Cardiac fibroblast (primary cell): ENCODE data around the gene CDK11A.

Source experiments
- DNase-seq, 2 donors: peaks; one replicate each; pipeline versions ENCODE4 v3.0.0 to v3.0.0-alpha.2; 2010; ENCODE audit warnings: low read depth in 2 of 2
- H3K4me3 ChIP-seq, 2 donors: replicated peaks in 1 of 2; 1 replicate in 1 of 2; 2 replicates in 1 of 2; pipeline ENCODE4 v1.5.1; 2011; ENCODE audit warnings: low read depth in 2 of 2, low read length in 2 of 2, mild to moderate bottlenecking in 2 of 2, moderate library complexity in 1 of 2
- CTCF ChIP-seq: IDR thresholded peaks from one replicate; pipeline ENCODE4 v1.5.1; 2011; ENCODE audit warnings: low read depth, mild to moderate bottlenecking, low read length, inconsistent platforms

The CDK11A gene

GRCh38 chr1:1724035-1724864, at the start of gene CDK11A:
CDK11A (minus strand) TSS chr1:1724357; CDS start chr1:1722818, 1,539 bp downstream.
- DNase-seq, result peak; percentile 100

GRCh38 chr1:1773874-1774273, 49.7 kb upstream of the CDK11A start:
- DNase-seq, result no peak
- no peak overlapping the region for H3K4me3 ChIP-seq
- no peak for TF ChIP-seq CTCF

More at GRCh38 chr1:1724035-1724864, at the start of gene CDK11A:
- H3K4me3 ChIP-seq, result peak within 1 kb of the TSS; percentile 65 to 66
- TF ChIP-seq CTCF, result peak; percentile 7

- no peak for TF ChIP-seq CTCF
- no peak for DNase-seq
- H3K4me3 ChIP-seq, result no peak overlapping the region
These were observed 46.9 kb upstream of the CDK11A start for GRCh38 chr1:1771096-1771495.

GRCh38 chr1:1770102-1770501, 45.9 kb upstream of the CDK11A start:
- no peak for DNase-seq
- TF ChIP-seq CTCF, result no peak
- H3K4me3 ChIP-seq, result no peak overlapping the region

GRCh38 chr1:1768249-1768992, 44.3 kb upstream of the CDK11A start:
- DNase-seq, result no peak
- no peak for TF ChIP-seq CTCF
- H3K4me3 ChIP-seq, result no peak overlapping the region

GRCh38 chr1:1764876-1765470, 40.8 kb upstream of the CDK11A start:
- no peak for DNase-seq
- H3K4me3 ChIP-seq, result no peak overlapping the region
- TF ChIP-seq CTCF, result no peak
